HG02642 (cell line): ENCODE results near the gene MAP1B.

Source experiments
- ATAC-seq: cut with Tn5 transposase; IDR thresholded peaks from one replicate; pipeline ENCODE4 v1.9.1; 2021; ENCODE audit warnings: mild to moderate bottlenecking; ENCODE audit not compliant: unreplicated experiment, poor library complexity

MAP1B gene

DNA sequence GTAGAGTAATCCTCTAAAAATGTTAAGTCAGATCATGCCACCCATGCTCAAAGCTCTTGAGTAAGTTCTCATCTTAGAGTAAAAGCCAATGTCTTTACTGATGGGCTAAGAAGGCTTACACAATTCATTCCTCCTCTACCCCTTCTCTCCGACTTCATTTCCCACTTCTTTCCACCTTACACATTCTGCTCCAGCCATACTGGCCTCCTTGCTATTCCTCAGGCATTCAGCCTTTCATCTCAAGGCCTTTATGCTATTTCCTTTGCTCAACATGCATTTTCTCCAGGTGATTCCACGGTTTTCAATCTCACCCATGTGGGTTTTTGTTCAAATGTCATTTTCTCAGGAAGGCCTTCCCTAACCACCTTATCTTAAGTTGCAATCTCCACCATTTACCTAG lies 104.9 kb downstream of the MAP1B start:
- ATAC-seq: no peak

- ATAC-seq: no peak
Observed at GRCh38 chr5:72213482-72213881, 106.2 kb downstream of the MAP1B start.

GRCh38 chr5:72214168-72214567 lies 106.9 kb downstream of the MAP1B start:
- no peak for ATAC-seq

DNA sequence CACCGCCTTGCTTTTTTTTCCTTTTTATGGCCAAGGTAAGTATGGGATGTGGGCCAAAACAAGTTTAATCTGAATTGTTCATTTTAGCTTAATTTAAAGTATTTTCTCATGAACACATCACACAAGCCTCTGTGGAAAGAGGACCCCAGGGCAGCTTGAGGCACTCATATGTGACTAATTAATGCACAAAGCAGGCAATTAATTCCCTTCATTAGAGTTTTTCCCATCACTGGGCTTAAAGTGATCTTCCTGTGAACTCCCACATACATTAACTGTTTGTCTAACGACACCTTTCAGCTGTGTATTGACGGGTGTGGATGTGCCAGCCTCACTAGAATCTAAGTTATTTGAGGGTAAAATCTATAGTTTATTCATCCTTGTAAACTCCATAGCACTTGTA lies 109.5 kb downstream of the MAP1B start:
- ATAC-seq: no peak

- ATAC-seq: no peak
Observed at GRCh38 chr5:72221099-72221498, 113.8 kb downstream of the MAP1B start.

DNA sequence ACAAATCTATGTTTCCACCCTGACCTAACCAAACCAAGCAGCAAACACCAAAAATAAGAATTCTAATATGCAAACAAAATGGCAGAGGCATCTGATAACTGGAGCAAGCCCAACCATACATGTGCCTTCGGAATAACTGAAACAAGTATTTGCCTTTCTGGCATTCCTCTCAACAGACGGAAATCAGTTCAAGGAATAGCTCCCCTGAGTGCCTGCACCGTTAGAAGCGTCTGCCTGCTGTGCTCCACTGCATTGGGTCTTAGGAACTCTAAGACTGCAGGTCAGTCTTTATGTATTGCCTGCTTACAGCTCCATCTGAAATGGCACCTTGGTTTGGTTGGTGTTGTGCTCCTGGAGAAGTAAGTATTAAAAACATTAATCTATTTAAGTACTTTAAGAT lies 114.3 kb downstream of the MAP1B start:
- ATAC-seq: no peak

DNA sequence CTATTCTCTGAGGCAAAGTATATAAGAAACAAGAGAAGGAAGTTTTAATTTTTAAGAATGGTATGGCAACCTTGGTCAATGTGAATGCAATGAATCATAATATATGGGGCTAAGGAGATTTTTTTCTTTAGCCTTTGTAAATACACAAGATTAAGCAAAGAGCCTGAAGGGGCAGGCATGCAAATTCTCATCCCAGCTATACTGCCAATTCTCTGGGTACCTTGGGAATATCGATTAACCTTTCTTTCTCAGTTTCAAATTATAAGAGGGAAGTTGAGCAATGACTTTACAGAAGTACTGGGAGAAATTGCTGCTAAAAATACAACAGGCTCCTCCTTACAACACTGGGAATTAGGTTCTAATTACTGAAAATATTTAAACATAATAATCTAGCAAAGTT lies 115.2 kb downstream of the MAP1B start:
- ATAC-seq: no peak

DNA sequence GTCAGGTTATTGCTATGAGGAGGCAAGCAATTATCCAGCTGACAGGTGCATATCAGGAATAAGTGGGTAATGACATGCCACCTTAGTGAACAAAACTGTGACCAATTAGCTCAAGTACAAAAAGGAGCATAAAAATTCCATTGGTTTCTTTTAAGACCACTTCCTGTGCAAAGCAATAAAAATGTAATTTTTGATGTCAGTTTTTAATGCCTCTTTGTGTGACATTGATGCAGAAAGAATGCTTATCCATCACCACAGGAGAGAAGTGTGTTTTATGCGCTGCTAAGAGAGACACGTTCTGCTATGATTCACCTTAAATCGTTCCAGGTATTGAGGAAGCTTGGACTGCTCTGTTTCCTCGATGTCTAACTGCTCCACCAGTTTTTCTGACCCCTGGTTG lies 116.1 kb downstream of the MAP1B start:
- no peak for ATAC-seq

GRCh38 chr5:72224946-72225463 lies 117.7 kb downstream of the MAP1B start:
- ATAC-seq: no peak

DNA sequence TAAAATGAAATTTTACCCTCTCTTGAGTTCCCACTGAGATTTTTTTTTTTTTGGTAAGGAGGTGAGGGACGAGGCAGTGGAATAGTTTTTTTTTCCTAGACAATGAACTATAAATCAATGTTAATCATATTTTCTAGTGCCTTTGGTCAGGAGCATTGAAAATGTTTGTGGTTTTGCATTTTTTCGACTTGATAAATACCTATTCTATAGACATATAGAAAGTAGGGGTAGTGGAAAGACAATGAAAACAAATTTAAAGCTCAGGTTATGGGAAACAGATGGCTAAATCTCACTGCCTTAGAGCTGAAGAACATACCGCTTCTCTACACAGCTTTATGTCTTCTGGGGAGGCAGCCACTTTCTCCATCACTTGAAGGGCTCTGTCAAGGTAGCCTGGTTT lies 118.5 kb downstream of the MAP1B start:
- no peak for ATAC-seq

- ATAC-seq: no peak
Observed at GRCh38 chr5:72226950-72227349, 119.7 kb downstream of the MAP1B start.

GRCh38 chr5:72228960-72229359 lies 121.7 kb downstream of the MAP1B start:
- no peak for ATAC-seq

DNA sequence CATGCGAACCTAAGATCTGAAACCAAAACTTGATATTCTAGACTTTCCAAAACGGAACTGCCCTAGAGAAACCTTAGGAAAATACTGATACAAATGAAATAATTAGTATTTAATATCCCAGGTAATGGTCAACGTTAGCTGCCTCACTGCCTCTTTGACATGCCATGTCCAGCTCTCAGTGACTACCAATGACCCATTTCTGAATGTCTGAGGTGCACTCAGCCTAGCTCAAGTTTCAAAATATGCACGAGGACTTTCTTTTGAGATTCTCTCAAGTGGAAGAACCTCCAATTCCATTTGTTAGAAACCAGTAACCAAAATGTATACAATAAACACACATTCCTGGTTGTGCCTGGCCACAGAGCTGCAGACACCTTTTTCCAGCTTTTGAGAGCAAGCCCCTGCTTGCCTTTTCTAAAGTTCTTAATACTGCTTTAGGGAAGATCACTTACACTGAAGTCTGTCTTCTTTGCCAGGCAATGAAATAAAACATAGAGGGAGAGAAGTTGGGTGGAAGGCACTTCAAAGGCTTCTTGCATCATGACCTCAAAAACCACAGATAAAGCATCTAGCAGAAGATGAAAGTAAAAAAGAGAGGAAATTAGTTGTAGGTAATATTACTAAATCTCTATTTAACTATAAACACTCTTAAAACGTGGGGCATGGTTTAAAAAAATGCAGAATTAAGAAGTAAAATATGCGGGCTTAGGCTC lies 124.9 kb downstream of the MAP1B start:
- no peak for ATAC-seq

- no peak for ATAC-seq
Observed at GRCh38 chr5:72232838-72233237, 125.6 kb downstream of the MAP1B start.

DNA sequence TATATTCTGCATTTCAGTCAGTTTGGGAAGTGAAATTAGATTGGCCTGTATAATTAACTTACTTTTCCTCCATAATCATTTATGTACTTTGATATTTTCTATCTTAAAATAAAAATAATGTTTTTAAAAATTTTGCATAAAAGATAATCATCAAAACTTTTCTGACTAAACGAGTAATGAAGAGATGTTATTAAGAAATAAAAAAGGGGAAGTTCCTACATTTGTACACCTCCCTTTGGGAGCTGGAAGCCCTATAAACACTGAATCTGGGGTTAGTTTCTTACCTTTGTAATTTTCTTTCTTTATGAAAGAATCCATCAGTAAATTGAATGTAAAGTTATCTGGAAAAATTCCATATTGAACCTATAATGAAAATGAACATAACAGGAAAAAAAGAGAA lies 126.6 kb downstream of the MAP1B start:
- ATAC-seq: no peak

DNA sequence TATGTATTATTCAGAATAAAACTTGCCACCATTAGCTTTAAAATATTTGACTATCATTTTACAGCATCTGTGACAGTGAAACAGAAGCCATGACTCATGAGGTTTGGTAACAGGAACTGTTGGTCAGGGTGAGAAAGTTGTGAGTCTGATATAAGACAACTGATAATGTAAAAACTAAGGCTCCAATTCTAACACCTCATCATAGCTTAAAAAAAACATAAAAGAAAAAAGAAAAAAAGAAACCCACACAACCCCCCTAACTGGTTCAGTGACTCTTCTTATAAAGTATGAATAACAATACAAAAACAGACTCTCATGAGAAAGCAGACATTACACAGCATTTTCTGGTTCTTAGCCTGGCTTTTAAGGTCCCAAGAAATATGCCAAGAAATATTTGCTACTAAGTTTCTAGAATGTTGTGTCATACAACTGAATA lies 127.0 kb downstream of the MAP1B start:
- peak; percentile 71 for ATAC-seq

- no peak for ATAC-seq
Observed at GRCh38 chr5:72234868-72235267, 127.6 kb downstream of the MAP1B start.

GRCh38 chr5:72235725-72236124 lies 128.4 kb downstream of the MAP1B start:
- no peak for ATAC-seq

GRCh38 chr5:72237415-72237814 lies 130.1 kb downstream of the MAP1B start:
- no peak for ATAC-seq

DNA sequence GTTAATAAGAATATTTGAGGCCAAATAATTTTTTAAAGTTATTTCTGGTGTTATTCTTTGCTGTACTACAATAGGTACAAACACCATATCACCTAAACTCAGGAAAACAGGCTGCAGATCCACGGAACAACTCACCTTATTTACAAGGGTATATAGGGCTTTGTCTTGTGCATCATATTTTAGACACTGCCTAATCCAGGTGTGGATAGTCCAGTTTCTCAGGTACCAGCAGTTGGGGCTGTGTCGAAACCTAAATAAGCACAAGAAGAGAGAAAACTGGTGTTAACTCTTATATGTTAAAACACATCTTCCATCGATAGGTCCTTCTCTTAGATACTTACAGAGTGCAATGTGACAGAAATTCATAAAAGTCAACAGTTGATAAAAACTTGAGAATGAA lies 130.6 kb downstream of the MAP1B start:
- no peak for ATAC-seq

GRCh38 chr5:72238712-72239445 lies 131.6 kb downstream of the MAP1B start:
- no peak for ATAC-seq
